Measurements from ENCODE around the gene TLL1.

The TLL1 gene

GRCh38 chr4:166066936-166067335, 193.9 kb downstream of the TLL1 start:
- in situ Hi-C loops (cut with MboI; ENCODE audit: low pct_unique_long_range_greater_than_20kb, low sequenced_read_pairs, unreplicated experiment): no loop called here
- no peak for DNase-seq (ENCODE audit: low spot score)
- no peak for TF ChIP-seq CTCF (IDR thresholded peaks at IDR 0.05; ENCODE audit: extremely low read depth, insufficient read depth, missing control alignments)

- in situ Hi-C loops (cut with MboI; ENCODE audit: low pct_unique_long_range_greater_than_20kb, low sequenced_read_pairs, unreplicated experiment): no loop called here
- no peak for TF ChIP-seq CTCF (IDR thresholded peaks at IDR 0.05; ENCODE audit: extremely low read depth, insufficient read depth, missing control alignments)
- DNase-seq (ENCODE audit: low spot score): no peak
Observed at GRCh38 chr4:166067915-166068314, 194.9 kb downstream of the TLL1 start.

GRCh38 chr4:166073783-166074182, 200.7 kb downstream of the TLL1 start:
- DNase-seq (ENCODE audit: low spot score): no peak
- in situ Hi-C loops (cut with MboI; ENCODE audit: low pct_unique_long_range_greater_than_20kb, low sequenced_read_pairs, unreplicated experiment): no loop called here
- TF ChIP-seq CTCF (IDR thresholded peaks at IDR 0.05; ENCODE audit: extremely low read depth, insufficient read depth, missing control alignments): no peak

- DNase-seq (ENCODE audit: low spot score): no peak
- in situ Hi-C loops (cut with MboI; ENCODE audit: low pct_unique_long_range_greater_than_20kb, low sequenced_read_pairs, unreplicated experiment): loop anchor here (25.0 kb wide), 2 partner anchors 538 to 938 kb away; no protein-coding TSS in a partner anchor
- TF ChIP-seq CTCF (IDR thresholded peaks at IDR 0.05; ENCODE audit: extremely low read depth, insufficient read depth, missing control alignments): no peak
Observed at GRCh38 chr4:166075599-166075998, 202.6 kb downstream of the TLL1 start.

GRCh38 chr4:166077782-166078181, 204.7 kb downstream of the TLL1 start:
- TF ChIP-seq CTCF (IDR thresholded peaks at IDR 0.05; ENCODE audit: extremely low read depth, insufficient read depth, missing control alignments): no peak
- no peak for DNase-seq (ENCODE audit: low spot score)
- in situ Hi-C loops (cut with MboI; ENCODE audit: low pct_unique_long_range_greater_than_20kb, low sequenced_read_pairs, unreplicated experiment): loop anchor here (25.0 kb wide), 2 partner anchors 540 to 940 kb away; no protein-coding TSS in a partner anchor

GRCh38 chr4:166078383-166078782, 205.3 kb downstream of the TLL1 start:
- in situ Hi-C loops (cut with MboI; ENCODE audit: low pct_unique_long_range_greater_than_20kb, low sequenced_read_pairs, unreplicated experiment): loop anchor here (25.0 kb wide), 2 partner anchors 541 to 941 kb away; no protein-coding TSS in a partner anchor
- no peak for TF ChIP-seq CTCF (IDR thresholded peaks at IDR 0.05; ENCODE audit: extremely low read depth, insufficient read depth, missing control alignments)
- DNase-seq (ENCODE audit: low spot score): no peak

- in situ Hi-C loops (cut with MboI; ENCODE audit: low pct_unique_long_range_greater_than_20kb, low sequenced_read_pairs, unreplicated experiment): loop anchor here (25.0 kb wide), 2 partner anchors 542 to 942 kb away; no protein-coding TSS in a partner anchor
- TF ChIP-seq CTCF (IDR thresholded peaks at IDR 0.05; ENCODE audit: extremely low read depth, insufficient read depth, missing control alignments): no peak
- DNase-seq (ENCODE audit: low spot score): no peak
Observed at GRCh38 chr4:166078955-166079354, 205.9 kb downstream of the TLL1 start.
